Measurements from ENCODE around the gene NDUFB7.
"Not testable (repeated sequence)": the region's sequence is repeated elsewhere in the genome, so short reads cannot be mapped to it uniquely, and the experiment has no call there.

NDUFB7 gene

DNA sequence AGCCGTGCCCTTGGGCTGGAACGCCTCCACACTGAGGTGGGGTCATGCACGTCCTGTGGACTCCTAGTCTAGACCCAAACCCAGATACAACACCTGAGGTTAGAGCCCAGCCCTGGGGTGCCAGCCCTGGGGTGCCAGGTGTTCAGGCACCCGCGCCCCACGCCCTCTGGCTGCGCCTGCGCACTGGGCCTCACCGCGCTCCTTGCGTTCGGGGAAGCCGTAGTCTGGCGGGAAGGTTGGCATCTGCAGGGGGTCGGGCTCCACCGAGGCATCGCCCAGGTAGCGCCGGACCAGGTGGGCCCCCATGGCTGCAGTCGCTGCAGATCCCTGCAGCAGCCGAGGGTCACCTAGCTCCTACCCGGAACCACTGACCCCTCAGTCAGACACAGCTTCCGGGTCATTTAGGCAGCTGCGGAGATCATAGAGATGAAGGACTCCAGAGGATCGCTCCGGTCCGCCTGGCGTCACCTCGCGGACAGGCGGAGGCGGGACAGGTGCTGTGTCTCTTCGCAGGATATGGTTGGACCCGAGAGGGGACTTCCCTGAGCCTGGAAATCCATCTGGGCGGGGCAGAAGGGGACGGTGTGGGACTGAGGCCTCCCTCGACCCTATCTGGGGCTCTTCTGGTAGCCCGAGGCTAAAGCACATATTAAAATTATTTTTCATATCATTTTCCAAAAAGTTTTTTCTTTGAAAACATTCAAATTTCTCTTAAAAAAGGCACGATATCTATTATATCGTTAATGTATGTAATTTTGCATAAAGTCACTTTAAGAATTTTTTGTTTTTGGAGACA lies at the start of gene NDUFB7:
Gene NDUFB7, minus strand, starts transcription at position 372 of the 796 bp plus-strand sequence. Its CDS starts 66 bp downstream, at position 306.
- peak; percentile 97 for DNase-seq (ENCODE audit: low spot score)

DNA sequence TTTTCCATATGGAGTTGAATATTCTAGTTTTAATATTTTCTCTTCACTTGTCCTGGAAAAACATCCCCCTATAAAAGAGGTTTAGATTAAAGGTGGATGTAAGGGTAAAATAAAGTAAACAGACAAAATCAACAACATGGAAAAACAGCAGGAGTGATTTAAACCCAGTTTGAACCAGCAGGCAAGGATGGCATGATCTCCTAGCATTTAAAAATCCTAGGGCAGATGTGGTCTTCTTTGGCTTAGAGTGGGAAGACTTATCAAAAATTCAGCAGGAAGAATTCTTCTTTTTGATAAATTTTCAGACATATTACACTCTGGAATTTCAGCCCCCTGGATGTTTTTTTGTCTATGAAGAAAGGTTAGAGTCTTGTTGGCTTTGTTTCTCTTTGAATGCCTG lies 47.5 kb upstream of the NDUFB7 start:
- DNase-seq (ENCODE audit: low spot score): no peak

- DNase-seq (ENCODE audit: low spot score): no peak
Measured at GRCh38 chr19:14616407-14616806, 44.5 kb upstream of the NDUFB7 start.

- DNase-seq (ENCODE audit: low spot score): no peak
Measured at GRCh38 chr19:14615623-14616022, 43.8 kb upstream of the NDUFB7 start.

GRCh38 chr19:14614099-14614412 lies 42.2 kb upstream of the NDUFB7 start:
- no peak for DNase-seq (ENCODE audit: low spot score)

- not testable (repeated sequence) for DNase-seq (ENCODE audit: low spot score)
Measured at GRCh38 chr19:14613399-14614098, 41.7 kb upstream of the NDUFB7 start.

- no peak for DNase-seq (ENCODE audit: low spot score)
Measured at GRCh38 chr19:14612657-14613056, 40.8 kb upstream of the NDUFB7 start.

- DNase-seq (ENCODE audit: low spot score): not testable (repeated sequence)
Measured at GRCh38 chr19:14612242-14612641, 40.4 kb upstream of the NDUFB7 start.

GRCh38 chr19:14611051-14611450 lies 39.2 kb upstream of the NDUFB7 start:
- no peak for DNase-seq (ENCODE audit: low spot score)

DNA sequence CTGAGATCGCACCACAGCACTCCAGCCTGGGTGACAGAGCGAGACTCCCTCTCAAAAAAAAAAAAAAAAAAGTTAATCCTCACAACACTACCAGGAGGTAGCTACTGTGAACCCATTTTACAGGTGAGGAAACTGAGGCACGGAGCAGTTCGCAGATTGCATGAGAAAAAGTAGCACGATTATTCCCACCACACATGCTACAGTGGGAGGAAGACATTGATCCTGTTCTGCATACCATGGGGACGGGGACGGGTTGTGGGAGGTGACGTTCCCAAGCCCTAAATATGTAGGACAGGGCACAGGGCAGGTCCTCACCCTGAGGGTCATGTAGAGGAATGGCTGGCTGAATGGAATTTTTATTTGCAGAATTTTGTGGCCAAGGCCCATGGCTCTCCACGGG lies 34.8 kb upstream of the NDUFB7 start:
- DNase-seq (ENCODE audit: low spot score): no peak

- no peak for DNase-seq (ENCODE audit: low spot score)
Measured at GRCh38 chr19:14603990-14604387, 32.1 kb upstream of the NDUFB7 start.

DNA sequence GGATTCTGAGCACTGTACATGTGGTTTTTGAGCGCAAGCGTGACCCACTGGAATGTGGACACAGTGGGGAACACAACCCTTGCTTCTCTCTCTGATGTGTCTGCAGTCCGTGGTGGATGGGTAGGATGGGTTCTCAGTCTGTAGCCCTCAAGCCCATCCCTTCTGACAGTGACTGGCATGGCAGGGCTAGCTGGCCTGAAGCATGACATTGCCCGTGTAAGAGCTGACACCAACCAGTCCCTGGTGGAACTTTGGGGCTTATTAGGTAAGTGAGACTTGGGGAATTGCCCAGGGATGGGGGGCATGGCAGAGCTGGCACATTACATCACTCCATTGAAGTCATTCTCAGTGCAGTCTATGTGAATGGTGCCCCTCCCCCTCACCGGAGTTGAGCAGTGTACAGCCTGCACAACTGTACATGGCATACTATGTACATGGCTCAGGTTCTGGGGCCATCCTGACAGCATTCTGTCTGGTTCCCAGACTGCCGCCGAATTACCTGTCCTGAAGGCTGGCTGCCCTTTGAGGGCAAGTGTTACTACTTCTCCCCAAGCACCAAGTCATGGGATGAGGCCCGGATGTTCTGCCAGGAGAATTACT lies 27.8 kb upstream of the NDUFB7 start:
- DNase-seq (ENCODE audit: low spot score): no peak

GRCh38 chr19:14595558-14595957 lies 23.7 kb upstream of the NDUFB7 start:
- DNase-seq (ENCODE audit: low spot score): no peak

DNA sequence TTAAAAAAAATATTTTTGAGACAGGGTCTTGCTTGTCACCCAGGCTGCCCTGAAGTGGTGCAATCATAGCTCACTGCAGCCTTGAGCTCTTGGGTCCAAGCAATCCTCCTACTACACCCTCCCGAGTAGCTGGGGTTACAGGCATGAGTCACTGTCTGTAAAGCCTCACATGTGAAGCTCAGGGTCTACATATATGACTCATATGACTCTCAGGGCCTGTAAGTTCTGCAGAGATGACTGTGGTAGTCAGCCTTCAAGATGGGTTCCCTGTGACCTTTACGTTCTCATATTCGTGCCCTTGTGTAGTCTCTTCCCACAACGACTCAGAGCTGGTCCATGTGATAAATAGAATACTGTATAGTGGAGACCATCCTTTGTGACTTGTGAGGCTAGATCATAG lies 17.6 kb upstream of the NDUFB7 start:
- not testable (repeated sequence) for DNase-seq (ENCODE audit: low spot score)

GRCh38 chr19:14585187-14585586 lies 13.3 kb upstream of the NDUFB7 start:
- not testable (repeated sequence) for DNase-seq (ENCODE audit: low spot score)

GRCh38 chr19:14584372-14584771 lies 12.5 kb upstream of the NDUFB7 start:
- not testable (repeated sequence) for DNase-seq (ENCODE audit: low spot score)

- DNase-seq (ENCODE audit: low spot score): no peak
Measured at GRCh38 chr19:14582894-14583340, 11.1 kb upstream of the NDUFB7 start, which contains the start of gene CLEC17A. Gene CLEC17A (plus strand): TSS chr19:14583084. CDS start chr19:14583161, 77 bp downstream.

DNA sequence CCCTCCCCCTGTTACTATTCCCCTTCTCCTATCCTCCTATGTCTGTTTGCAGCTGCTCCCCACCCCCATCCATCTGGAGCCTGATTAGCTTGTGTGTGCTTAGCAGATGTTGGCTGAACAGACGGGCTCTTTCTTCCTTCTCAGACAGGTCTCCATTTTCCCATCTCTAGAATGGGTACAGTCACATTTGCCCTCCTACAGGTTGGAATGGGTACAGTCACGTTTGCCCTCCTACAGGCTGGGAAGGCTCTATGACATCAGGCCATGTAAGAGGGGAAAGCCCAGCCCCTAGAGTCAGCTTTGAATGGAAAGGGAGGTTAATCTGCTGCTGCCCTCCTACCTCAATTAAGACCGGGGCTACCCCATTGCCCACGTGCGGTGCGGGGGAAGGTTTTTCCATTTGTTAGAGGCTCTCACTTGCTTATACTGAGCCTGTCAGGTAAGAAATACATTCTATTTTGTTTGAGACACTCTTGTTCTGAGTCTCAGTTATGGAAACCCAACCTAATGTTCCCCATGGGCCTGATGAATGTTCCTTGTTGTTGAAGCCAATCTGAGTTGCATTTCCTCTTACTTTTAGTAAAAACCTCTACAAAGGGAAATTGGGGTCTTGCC lies 8.9 kb upstream of the NDUFB7 start:
- DNase-seq (ENCODE audit: low spot score): no peak

- DNase-seq (ENCODE audit: low spot score): no peak
Measured at GRCh38 chr19:14577885-14578427, 6.1 kb upstream of the NDUFB7 start.

GRCh38 chr19:14577264-14577663 lies 5.4 kb upstream of the NDUFB7 start:
- no peak for DNase-seq (ENCODE audit: low spot score)

GRCh38 chr19:14576363-14576762 lies 4.5 kb upstream of the NDUFB7 start:
- DNase-seq (ENCODE audit: low spot score): no peak

DNA sequence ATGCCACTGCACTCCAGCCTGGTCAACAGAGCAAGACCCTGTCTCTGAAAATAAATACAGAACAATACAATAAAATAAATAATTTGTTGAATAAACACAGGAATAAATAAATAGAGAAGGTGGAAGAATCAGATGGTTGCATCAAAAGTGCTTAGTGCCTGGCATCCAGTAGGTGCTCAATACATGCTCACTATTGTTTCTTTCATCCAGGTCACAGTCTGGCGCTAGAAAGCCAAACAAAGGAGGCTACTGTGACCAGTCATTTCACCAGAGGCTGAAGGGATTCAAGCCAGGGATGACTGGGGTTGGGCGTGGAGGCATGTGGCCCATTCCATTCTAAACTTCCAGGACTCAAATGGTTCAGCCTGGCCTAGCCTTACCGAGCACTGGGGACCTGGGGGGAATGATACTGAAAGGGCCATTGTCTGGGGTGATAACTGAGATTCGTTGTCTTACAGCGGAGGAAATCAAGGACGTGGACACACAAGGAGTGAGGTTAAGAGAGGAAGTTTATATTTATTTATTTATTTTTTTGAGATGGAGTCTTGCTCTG lies 3.6 kb upstream of the NDUFB7 start:
- DNase-seq (ENCODE audit: low spot score): no peak

Measured in cerebellar cortex (tissue), 1 donor.